HUES48 (cell line): ENCODE measurements around the gene RBMX.
"Not testable (repeated sequence)": the region's sequence is repeated elsewhere in the genome, so short reads cannot be mapped to it uniquely, and the experiment has no call there.

Source experiments
- H3K27ac ChIP-seq: one replicate; pipeline ENCODE4 v1.7.0; 2013; ENCODE audit warnings: low read depth, low read length, inconsistent platforms
- H3K27me3 ChIP-seq: 2 replicates; pipeline ENCODE4 v1.6.1; 2013; ENCODE audit warnings: mild to moderate bottlenecking, low read length; ENCODE audit not compliant: control insufficient read depth, insufficient read depth
- H3K36me3 ChIP-seq: 2 replicates; pipeline ENCODE4 v1.6.1; 2013; ENCODE audit warnings: low read length; ENCODE audit not compliant: control insufficient read depth, insufficient read depth
- H3K4me1 ChIP-seq: 2 replicates; pipeline ENCODE4 v1.6.1; 2013; ENCODE audit warnings: mild to moderate bottlenecking, low read length; ENCODE audit not compliant: control insufficient read depth, insufficient read depth
- H3K4me3 ChIP-seq: 2 replicates; pipeline ENCODE4 v1.5.1; 2013; ENCODE audit warnings: mild to moderate bottlenecking, low read depth, low read length
- H3K9ac ChIP-seq: 2 replicates; pipeline ENCODE4 v1.6.1; 2013; ENCODE audit warnings: mild to moderate bottlenecking, low read depth, low read length, moderate library complexity
- H3K9me3 ChIP-seq: 2 replicates; pipeline ENCODE4 v1.6.1; 2013; ENCODE audit warnings: low read length; ENCODE audit not compliant: control insufficient read depth, insufficient read depth

RBMX gene

GRCh38 chrX:136880452-136881013 is at the start of gene RBMX:
TSS of gene RBMX (minus strand) at chrX:136880725. CDS start at chrX:136879427, 1,298 bp downstream.
- peak within 1 kb of the TSS; percentile 99 for H3K4me3 ChIP-seq
- no peaks in the 10 kb centered on the region for H3K27me3 ChIP-seq

GRCh38 chrX:136921438-136921837 is 40.9 kb upstream of the RBMX start:
- H3K9ac ChIP-seq, H3K36me3 ChIP-seq, H3K27me3 ChIP-seq, H3K27ac ChIP-seq, H3K9me3 ChIP-seq, H3K4me3 ChIP-seq, H3K4me1 ChIP-seq: not testable (repeated sequence)

More at GRCh38 chrX:136880452-136881013, at the start of gene RBMX:
- peaks cover 15% of the 10 kb centered on the region for H3K4me1 ChIP-seq
- H3K36me3 ChIP-seq: peaks cover 45% of the 10 kb centered on the region
- H3K27ac ChIP-seq: peak within 1 kb of the TSS; percentile 83
- H3K9ac ChIP-seq: peak within 1 kb of the TSS; percentile 99
- H3K9me3 ChIP-seq: no peaks in the 10 kb centered on the region

- Histone ChIP-seq H3K27me3 (no peaks in the 10 kb centered on the region), H3K4me1 (no peaks in the 10 kb centered on the region), H3K9ac (no peak overlapping the region), H3K9me3 (no peaks in the 10 kb centered on the region), H3K36me3 (peaks cover 5% of the 10 kb centered on the region; the same call in 1 of the 2 replicates), H3K4me3 (no peak overlapping the region), H3K27ac (no peak overlapping the region)
These were observed 39.5 kb upstream of the RBMX start for GRCh38 chrX:136920001-136920400.

GRCh38 chrX:136916827-136917226 is 36.3 kb upstream of the RBMX start:
- Histone ChIP-seq H3K27ac (no peak overlapping the region), H3K4me1 (no peaks in the 10 kb centered on the region), H3K27me3 (no peaks in the 10 kb centered on the region), H3K36me3 (no peaks in the 10 kb centered on the region), H3K4me3 (no peak overlapping the region), H3K9me3 (no peaks in the 10 kb centered on the region), H3K9ac (no peak overlapping the region)

GRCh38 chrX:136911661-136912060 is 31.1 kb upstream of the RBMX start:
- H3K9me3 ChIP-seq, H3K9ac ChIP-seq, H3K4me1 ChIP-seq, H3K36me3 ChIP-seq, H3K27me3 ChIP-seq, H3K27ac ChIP-seq, H3K4me3 ChIP-seq: not testable (repeated sequence)

- Histone ChIP-seq H3K27ac (no peak overlapping the region), H3K4me1 (peaks cover 8% of the 10 kb centered on the region), H3K36me3 (no peaks in the 10 kb centered on the region), H3K4me3 (no peak overlapping the region), H3K9me3 (no peaks in the 10 kb centered on the region), H3K27me3 (no peaks in the 10 kb centered on the region), H3K9ac (no peak overlapping the region)
These were observed 30.7 kb upstream of the RBMX start for GRCh38 chrX:136911253-136911652.

- H3K9me3 ChIP-seq: no peaks in the 10 kb centered on the region
- no peaks in the 10 kb centered on the region for H3K27me3 ChIP-seq
- H3K4me3 ChIP-seq: peak overlapping the region; percentile 92
- H3K27ac ChIP-seq: no peak overlapping the region
- no peaks in the 10 kb centered on the region for H3K36me3 ChIP-seq
- no peak overlapping the region for H3K9ac ChIP-seq
- peaks cover 8% of the 10 kb centered on the region for H3K4me1 ChIP-seq
These were observed 30.1 kb upstream of the RBMX start for GRCh38 chrX:136910565-136911035.

GRCh38 chrX:136909706-136910564 is 29.4 kb upstream of the RBMX start:
- Histone ChIP-seq H3K4me1 (peaks cover 8% of the 10 kb centered on the region), H3K9me3 (no peaks in the 10 kb centered on the region), H3K27ac (peak overlapping the region; percentile 87), H3K4me3 (peak overlapping the region; percentile 92), H3K27me3 (no peaks in the 10 kb centered on the region), H3K9ac (peak overlapping the region; percentile 49; the same call in 1 of the 2 replicates), H3K36me3 (no peaks in the 10 kb centered on the region)

- peak overlapping the region; percentile 87 for H3K27ac ChIP-seq
These were observed 28.7 kb upstream of the RBMX start for GRCh38 chrX:136909119-136909705.

GRCh38 chrX:136907621-136908020 is 27.1 kb upstream of the RBMX start:
- peaks cover 8% of the 10 kb centered on the region for H3K4me1 ChIP-seq
- no peaks in the 10 kb centered on the region for H3K27me3 ChIP-seq
- no peaks in the 10 kb centered on the region for H3K9me3 ChIP-seq
- H3K27ac ChIP-seq: no peak overlapping the region
- H3K4me3 ChIP-seq: no peak overlapping the region
- H3K36me3 ChIP-seq: no peaks in the 10 kb centered on the region
- no peak overlapping the region for H3K9ac ChIP-seq

More at GRCh38 chrX:136909119-136909705, 28.7 kb upstream of the RBMX start:
- H3K9ac ChIP-seq: peak overlapping the region; percentile 49; the same call in 1 of the 2 replicates
- peak overlapping the region; percentile 92 for H3K4me3 ChIP-seq
- no peaks in the 10 kb centered on the region for H3K9me3 ChIP-seq
- H3K27me3 ChIP-seq: no peaks in the 10 kb centered on the region
- H3K4me1 ChIP-seq: peaks cover 8% of the 10 kb centered on the region
- H3K36me3 ChIP-seq: no peaks in the 10 kb centered on the region
